Chondrocyte (in vitro differentiated cells): ENCODE results near the gene KYAT1. TPM values are rescaled to one million over a fixed set of nuclear protein-coding genes. Genes with fewer than 3 reads are reported as not detected.

ENCODE experiments used
- DNase-seq: peaks from one replicate; pipeline ENCODE4 v3.0.0; 2021; ENCODE audit warnings: mixed read lengths, low spot score
- H3K27ac Mint-ChIP-seq: one replicate; pipeline ENCODE4 v1.8.0; 2021; ENCODE audit warnings: mild to moderate bottlenecking, moderate library complexity, mixed read lengths; ENCODE audit not compliant: unreplicated experiment
- H3K27me3 Mint-ChIP-seq: 2 replicates; pipeline ENCODE4 v1.8.0; 2021; ENCODE audit warnings: low read depth, mixed read lengths
- H3K36me3 Mint-ChIP-seq: 2 replicates; pipeline ENCODE4 v1.8.0; 2021; ENCODE audit warnings: low read depth, mixed read lengths
- H3K4me1 Mint-ChIP-seq: 2 replicates; pipeline ENCODE4 v1.8.0; 2021; ENCODE audit warnings: low read depth, mild to moderate bottlenecking, mixed read lengths
- H3K4me3 Mint-ChIP-seq: one replicate; pipeline ENCODE4 v1.8.0; 2021; ENCODE audit warnings: mild to moderate bottlenecking, moderate library complexity, mixed read lengths; ENCODE audit not compliant: unreplicated experiment
- H3K9me3 Mint-ChIP-seq: 2 replicates; pipeline ENCODE4 v1.8.0; 2021; ENCODE audit warnings: low read depth, mixed read lengths
- total RNA-seq: library from RNA; stranded (reverse); gene quantifications from 3 replicates; pipeline ENCODE4 v1.2.1, GENCODE V29; 2021
- TF ChIP-seq, protein P1 (sequence below): fragments of 200-600 bp; sonication (generic); IDR thresholded peaks from 2 replicates; pipeline ENCODE4 v1.5.0; 2021; ENCODE audit warnings: antibody characterized with exemption, mild to moderate bottlenecking, moderate library complexity

KYAT1 gene
- total RNA-seq, 1 donor from 2014 or later, result 3.6 TPM

DNA sequence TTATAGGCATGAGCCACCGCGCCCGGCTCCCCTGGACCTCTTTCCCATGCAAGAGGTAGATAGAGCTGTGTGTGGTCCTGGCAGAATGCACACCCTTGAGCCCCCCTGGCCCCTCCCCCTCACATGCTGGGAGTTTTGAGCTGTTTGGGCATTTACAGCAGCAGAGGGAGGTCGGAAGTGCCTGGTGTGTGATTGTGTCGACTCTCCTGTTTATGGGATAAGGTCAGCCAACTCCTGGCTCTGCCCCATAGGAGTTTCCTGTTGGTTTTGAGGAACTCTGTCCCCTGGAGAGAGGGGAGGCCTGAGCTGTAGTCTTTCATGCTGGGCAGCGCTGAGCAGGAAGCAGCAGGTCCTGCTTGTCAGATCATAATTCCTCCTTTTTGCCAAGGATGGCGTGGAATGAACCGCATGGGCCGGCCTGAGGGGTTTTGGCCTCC, 6.2 kb upstream of the KYAT1 start:
- DNase-seq, result no peak
- Mint-ChIP-seq H3K4me3 (no peak overlapping the region), H3K4me1 (peaks cover 67% of the 10 kb centered on the region), H3K27me3 (no peaks in the 10 kb centered on the region), H3K27ac (peak overlapping the region; percentile 23), H3K36me3 (peaks cover 11% of the 10 kb centered on the region), H3K9me3 (no peaks in the 10 kb centered on the region)
- TF ChIP-seq, protein P1, sequence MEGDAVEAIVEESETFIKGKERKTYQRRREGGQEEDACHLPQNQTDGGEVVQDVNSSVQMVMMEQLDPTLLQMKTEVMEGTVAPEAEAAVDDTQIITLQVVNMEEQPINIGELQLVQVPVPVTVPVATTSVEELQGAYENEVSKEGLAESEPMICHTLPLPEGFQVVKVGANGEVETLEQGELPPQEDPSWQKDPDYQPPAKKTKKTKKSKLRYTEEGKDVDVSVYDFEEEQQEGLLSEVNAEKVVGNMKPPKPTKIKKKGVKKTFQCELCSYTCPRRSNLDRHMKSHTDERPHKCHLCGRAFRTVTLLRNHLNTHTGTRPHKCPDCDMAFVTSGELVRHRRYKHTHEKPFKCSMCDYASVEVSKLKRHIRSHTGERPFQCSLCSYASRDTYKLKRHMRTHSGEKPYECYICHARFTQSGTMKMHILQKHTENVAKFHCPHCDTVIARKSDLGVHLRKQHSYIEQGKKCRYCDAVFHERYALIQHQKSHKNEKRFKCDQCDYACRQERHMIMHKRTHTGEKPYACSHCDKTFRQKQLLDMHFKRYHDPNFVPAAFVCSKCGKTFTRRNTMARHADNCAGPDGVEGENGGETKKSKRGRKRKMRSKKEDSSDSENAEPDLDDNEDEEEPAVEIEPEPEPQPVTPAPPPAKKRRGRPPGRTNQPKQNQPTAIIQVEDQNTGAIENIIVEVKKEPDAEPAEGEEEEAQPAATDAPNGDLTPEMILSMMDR, result no peak

DNA sequence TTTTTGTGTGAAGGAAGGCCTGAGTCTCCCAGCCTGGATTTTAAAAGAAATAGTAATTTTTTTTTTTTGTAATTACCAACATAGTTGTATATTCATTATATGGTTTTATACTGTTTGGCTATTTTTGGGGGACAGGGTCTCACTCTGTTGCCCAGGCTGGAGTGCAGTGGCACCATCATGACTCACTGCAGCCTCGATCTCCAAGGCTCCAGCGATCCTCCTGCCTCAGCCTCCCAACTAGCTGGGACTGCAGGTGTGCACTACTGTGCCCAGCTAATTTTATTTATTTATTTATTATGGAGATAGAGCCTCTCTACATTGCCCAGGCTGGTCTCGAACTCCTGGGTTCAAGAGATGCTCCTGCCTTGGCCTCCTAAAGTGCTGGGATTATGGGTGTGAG, 5.3 kb upstream of the KYAT1 start:
- Mint-ChIP-seq H3K4me3 (no peak overlapping the region), H3K4me1 (peaks cover 63% of the 10 kb centered on the region), H3K27ac (no peak overlapping the region), H3K36me3 (peaks cover 11% of the 10 kb centered on the region), H3K27me3 (no peaks in the 10 kb centered on the region), H3K9me3 (no peaks in the 10 kb centered on the region)
- TF ChIP-seq, protein P1, result no peak
- DNase-seq, result no peak

DNA sequence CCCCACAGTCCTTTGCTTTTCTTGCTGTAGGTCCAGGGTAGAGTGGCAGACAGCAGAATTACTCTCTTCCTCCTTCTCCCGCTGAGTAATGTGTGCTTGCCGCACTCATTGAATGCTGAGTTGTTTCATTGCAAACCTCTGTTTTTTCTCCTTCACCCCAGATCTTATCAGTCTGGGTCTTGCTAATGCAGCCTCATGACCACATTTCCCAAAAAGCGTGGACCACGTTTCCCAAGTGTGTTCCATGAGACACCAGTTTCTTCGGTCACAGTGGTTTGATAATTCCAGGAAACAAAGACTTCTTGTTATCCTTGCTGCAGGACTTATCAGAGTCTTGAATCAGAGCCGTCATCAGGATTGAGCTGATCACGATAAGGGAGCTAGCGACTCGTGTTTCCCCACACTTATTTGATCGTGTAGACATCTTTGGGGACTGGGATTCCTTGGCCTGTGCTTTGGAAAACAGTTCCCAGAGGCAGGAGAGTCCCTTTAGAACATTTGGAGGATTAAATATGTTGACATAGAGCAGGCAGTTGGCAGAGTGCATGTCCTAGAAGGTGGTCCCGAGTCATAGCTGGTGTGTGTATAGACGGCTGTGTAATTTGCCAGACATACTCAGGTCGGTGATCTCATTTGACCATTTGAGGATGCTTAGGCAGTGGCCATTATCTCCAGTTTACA, 4.6 kb upstream of the KYAT1 start:
- H3K4me1 Mint-ChIP-seq, result peaks cover 60% of the 10 kb centered on the region
- H3K4me3 Mint-ChIP-seq, result no peak overlapping the region
- H3K27ac Mint-ChIP-seq, result peak overlapping the region; percentile 57
- DNase-seq, result no peak
- H3K9me3 Mint-ChIP-seq, result no peaks in the 10 kb centered on the region
- TF ChIP-seq, protein P1, result no peak
- peaks cover 11% of the 10 kb centered on the region for H3K36me3 Mint-ChIP-seq
- no peaks in the 10 kb centered on the region for H3K27me3 Mint-ChIP-seq

DNA sequence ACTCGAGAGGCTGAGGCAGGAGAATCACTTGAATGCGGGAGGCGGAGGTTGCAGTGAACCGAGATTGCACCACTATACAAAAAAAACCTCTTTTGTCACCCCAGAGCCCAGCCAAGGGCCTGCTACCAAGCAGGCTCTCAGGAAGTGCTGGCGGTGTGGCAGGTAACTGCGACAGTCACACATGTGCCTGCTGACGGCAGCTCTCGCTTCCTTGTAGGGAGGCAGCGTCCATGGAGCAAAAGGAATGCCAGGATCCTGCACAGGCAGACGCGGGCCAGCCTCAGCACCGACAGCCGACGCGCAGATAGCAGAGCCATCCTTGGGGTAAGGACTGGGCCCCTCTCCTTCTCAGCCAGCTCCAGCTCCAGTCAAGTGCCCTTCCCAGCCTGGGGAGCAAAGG, 4.0 kb upstream of the KYAT1 start:
- H3K4me1 Mint-ChIP-seq, result peaks cover 65% of the 10 kb centered on the region
- no peak for DNase-seq
- H3K36me3 Mint-ChIP-seq, result peaks cover 11% of the 10 kb centered on the region
- no peak overlapping the region for H3K4me3 Mint-ChIP-seq
- no peaks in the 10 kb centered on the region for H3K9me3 Mint-ChIP-seq
- TF ChIP-seq, protein P1, result no peak
- no peak overlapping the region for H3K27ac Mint-ChIP-seq
- no peaks in the 10 kb centered on the region for H3K27me3 Mint-ChIP-seq

DNA sequence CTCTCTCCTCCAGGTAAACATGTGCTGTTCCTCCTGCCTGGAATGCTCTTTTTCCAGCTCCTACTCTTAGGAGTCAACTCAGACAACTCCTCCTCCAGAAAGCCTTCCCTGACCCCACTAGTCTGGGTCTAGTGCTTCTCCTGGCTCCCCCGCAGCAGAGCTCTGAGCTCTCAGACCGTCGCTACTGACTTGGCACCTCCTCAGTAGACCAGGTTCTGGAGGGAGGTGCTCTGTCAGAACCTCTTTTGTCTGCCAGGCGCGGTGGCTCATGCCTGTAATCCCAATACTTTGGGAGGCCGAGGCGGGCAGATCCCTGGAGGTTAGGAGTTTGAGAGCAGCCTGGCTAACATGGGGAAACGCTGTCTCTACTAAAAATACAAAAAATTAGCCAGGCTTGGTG, 3.6 kb upstream of the KYAT1 start:
- peaks cover 64% of the 10 kb centered on the region for H3K4me1 Mint-ChIP-seq
- peaks cover 9% of the 10 kb centered on the region for H3K36me3 Mint-ChIP-seq
- H3K27me3 Mint-ChIP-seq, result no peaks in the 10 kb centered on the region
- no peak overlapping the region for H3K4me3 Mint-ChIP-seq
- no peak for DNase-seq
- no peaks in the 10 kb centered on the region for H3K9me3 Mint-ChIP-seq
- no peak overlapping the region for H3K27ac Mint-ChIP-seq
- TF ChIP-seq, protein P1, result no peak
